Measurements from ENCODE around the gene THAP2. TPM values are rescaled to one million over a fixed set of nuclear protein-coding genes. Genes with fewer than 3 reads are reported as not detected.

Gene THAP2

DNA sequence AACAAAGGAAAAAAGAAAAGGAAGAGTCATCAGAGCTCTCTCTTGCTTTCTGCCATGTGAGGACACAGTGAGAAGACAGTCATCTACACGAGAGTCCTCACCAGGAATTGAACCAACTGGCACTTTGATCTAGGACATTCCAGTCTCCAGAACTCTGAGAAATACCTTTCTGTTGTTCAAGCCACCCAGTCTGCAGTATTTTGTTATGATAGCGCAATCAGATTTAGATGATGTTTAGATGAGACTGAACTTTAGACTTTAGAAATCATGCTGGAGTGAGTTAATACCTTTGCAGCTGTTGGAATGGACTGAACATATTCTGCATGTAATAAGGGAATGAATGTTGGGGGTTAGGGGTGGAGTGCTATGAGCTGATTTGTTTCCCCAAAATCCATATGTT, 62.4 kb downstream of the THAP2 start:
- Histone ChIP-seq H3K4me3 (ENCODE audit: insufficient read depth in 1 of 2, low read depth in 1 of 2, low read length in 2 of 2) (no peak overlapping the region), H3K79me1 (replicated peaks; ENCODE audit: low read length, poor library complexity, severe bottlenecking) (no peaks in the 10 kb centered on the region), H3K27me3 (ENCODE audit: control insufficient read depth in 1 of 2, insufficient read depth in 1 of 2, low read length in 2 of 2) (no peaks in the 10 kb centered on the region), H3K14ac (ENCODE audit: low read length in 2 of 2) (no peak overlapping the region), H2BK12ac (ENCODE audit: low read length in 2 of 2) (no peak overlapping the region), H3K36me3 (ENCODE audit: control insufficient read depth in 1 of 2, insufficient read depth in 2 of 2, low read depth in 1 of 2, low read length in 2 of 2) (no peaks in the 10 kb centered on the region), H3K9me3 (ENCODE audit: control insufficient read depth, low read length) (peaks cover 10% of the 10 kb centered on the region), H3K23ac (ENCODE audit: low read length in 2 of 2) (no peak overlapping the region), H2BK15ac (ENCODE audit: low read depth, poor library complexity, severe bottlenecking) (no peak overlapping the region), H2AFZ (ENCODE audit: low read depth, low read length) (no peak overlapping the region), H3K27ac (ENCODE audit: low read length, poor library complexity, severe bottlenecking) (no peak overlapping the region), H3K18ac (ENCODE audit: low read depth in 1 of 2, low read length in 2 of 2) (no peak overlapping the region), H3K4me1 (ENCODE audit: control insufficient read depth, insufficient read depth, low read depth, low read length) (peaks cover 1% of the 10 kb centered on the region), H4K91ac (ENCODE audit: low read length) (no peak overlapping the region), H2BK5ac (ENCODE audit: low read depth, low read length, poor library complexity, severe bottlenecking) (no peak overlapping the region), H3K4me2 (ENCODE audit: low read length, poor library complexity, severe bottlenecking) (no peak overlapping the region), H4K8ac (ENCODE audit: low read length) (no peak overlapping the region), H2AK5ac (ENCODE audit: low read length, severe bottlenecking) (no peak overlapping the region), H3K4ac (ENCODE audit: low read depth in 1 of 2, low read length in 2 of 2) (no peak overlapping the region), H2BK120ac (ENCODE audit: low read depth, low read length) (no peak overlapping the region), H3K9ac (ENCODE audit: low read length) (no peak overlapping the region)
- DNase-seq = no peak
- 82% methylated on average over 2 of the region's 2 CpGs for WGBS

DNA sequence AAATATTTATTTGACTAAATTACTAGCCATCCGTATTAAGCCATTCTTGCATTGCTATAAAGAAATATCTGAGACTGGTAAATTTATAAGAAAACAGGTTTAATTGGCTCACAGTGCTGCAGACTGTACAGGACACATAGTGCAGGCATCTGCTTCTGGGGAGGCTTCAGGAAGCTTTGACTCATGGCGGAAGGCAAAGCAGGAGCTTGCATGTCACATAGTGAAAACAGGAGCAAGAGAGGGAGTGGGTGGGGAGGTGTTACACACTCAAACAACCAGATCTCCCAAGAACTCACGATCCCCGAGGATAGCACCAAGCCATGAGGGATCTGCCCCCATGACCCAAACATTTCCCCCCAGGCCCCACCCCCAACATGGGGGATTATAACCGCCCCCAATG, 63.9 kb downstream of the THAP2 start:
- WGBS = 80% methylated on average over 2 of the region's 5 CpGs
- H3K14ac ChIP-seq (ENCODE audit: low read length in 2 of 2) = no peak overlapping the region
- H2BK12ac ChIP-seq (ENCODE audit: low read length in 2 of 2) = no peak overlapping the region
- H3K79me1 ChIP-seq (replicated peaks; ENCODE audit: low read length, poor library complexity, severe bottlenecking) = no peaks in the 10 kb centered on the region
- H2AFZ ChIP-seq (ENCODE audit: low read depth, low read length) = no peak overlapping the region
- H4K91ac ChIP-seq (ENCODE audit: low read length) = no peak overlapping the region
- peaks cover 10% of the 10 kb centered on the region for H3K9me3 ChIP-seq (ENCODE audit: control insufficient read depth, low read length)
- no peak overlapping the region for H2AK5ac ChIP-seq (ENCODE audit: low read length, severe bottlenecking)
- no peak overlapping the region for H4K8ac ChIP-seq (ENCODE audit: low read length)
- no peak overlapping the region for H3K18ac ChIP-seq (ENCODE audit: low read depth in 1 of 2, low read length in 2 of 2)
- H3K36me3 ChIP-seq (ENCODE audit: control insufficient read depth in 1 of 2, insufficient read depth in 2 of 2, low read depth in 1 of 2, low read length in 2 of 2) = no peaks in the 10 kb centered on the region
- no peak overlapping the region for H3K9ac ChIP-seq (ENCODE audit: low read length)
- no peaks in the 10 kb centered on the region for H3K27me3 ChIP-seq (ENCODE audit: control insufficient read depth in 1 of 2, insufficient read depth in 1 of 2, low read length in 2 of 2)
- H2BK120ac ChIP-seq (ENCODE audit: low read depth, low read length) = no peak overlapping the region
- no peak overlapping the region for H2BK5ac ChIP-seq (ENCODE audit: low read depth, low read length, poor library complexity, severe bottlenecking)
- no peak overlapping the region for H3K4ac ChIP-seq (ENCODE audit: low read depth in 1 of 2, low read length in 2 of 2)
- no peak for DNase-seq
- no peak overlapping the region for H3K4me3 ChIP-seq (ENCODE audit: insufficient read depth in 1 of 2, low read depth in 1 of 2, low read length in 2 of 2)
- H3K4me2 ChIP-seq (ENCODE audit: low read length, poor library complexity, severe bottlenecking) = no peak overlapping the region
- no peak overlapping the region for H2BK15ac ChIP-seq (ENCODE audit: low read depth, poor library complexity, severe bottlenecking)
- no peak overlapping the region for H3K23ac ChIP-seq (ENCODE audit: low read length in 2 of 2)
- no peak overlapping the region for H3K27ac ChIP-seq (ENCODE audit: low read length, poor library complexity, severe bottlenecking)
- peaks cover 4% of the 10 kb centered on the region for H3K4me1 ChIP-seq (ENCODE audit: control insufficient read depth, insufficient read depth, low read depth, low read length)

Small RNA genes lying within 50 kb of the gene (small RNA-seq; reads per million reads assigned to genes)
- not detected for gene RF00560 (ENCODE audit: low read depth)

All from mesenchymal stem cell (in vitro differentiated cells and primary cell).